Progenitor cell of endocrine pancreas (in vitro differentiated cells): ENCODE measurements around the gene SAMD4B. TPM values are rescaled to one million over a fixed set of nuclear protein-coding genes. Genes with fewer than 3 reads are reported as not detected.
"Not testable (repeated sequence)": the region's sequence is repeated elsewhere in the genome, so short reads cannot be mapped to it uniquely, and the experiment has no call there.

Experiments used
- DNase-seq: peaks from one replicate; pipeline ENCODE4 v3.0.0; 2021; ENCODE audit warnings: low spot score; ENCODE audit not compliant: unreplicated experiment
- H3K27ac Mint-ChIP-seq: 2 replicates; pipeline ENCODE4 v1.8.0; 2021; ENCODE audit warnings: mild to moderate bottlenecking, moderate library complexity, mixed read lengths
- H3K27me3 Mint-ChIP-seq: 2 replicates; pipeline ENCODE4 v1.8.0; 2021; ENCODE audit warnings: mixed read lengths
- H3K36me3 Mint-ChIP-seq: 2 replicates; pipeline ENCODE4 v1.8.0; 2022; ENCODE audit warnings: mixed read lengths; ENCODE audit not compliant: insufficient read depth
- H3K4me1 Mint-ChIP-seq: 2 replicates; pipeline ENCODE4 v1.8.0; 2021; ENCODE audit warnings: low read depth, mixed read lengths
- H3K4me3 Mint-ChIP-seq: 2 replicates; pipeline ENCODE4 v1.8.0; 2021; ENCODE audit warnings: low read depth, mild to moderate bottlenecking, moderate library complexity, mixed read lengths
- H3K9me3 Mint-ChIP-seq: 2 replicates; pipeline ENCODE4 v1.8.0; 2021; ENCODE audit warnings: low read depth, mixed read lengths
- total RNA-seq: library from RNA; stranded (reverse); gene quantifications from 2 replicates; pipeline ENCODE4 v1.2.1, GENCODE V29; 2021
- TF ChIP-seq, protein P1 (sequence below): fragments of 200-600 bp; sonication (generic); IDR thresholded peaks from one replicate; pipeline ENCODE4 v1.5.0; 2021; ENCODE audit warnings: antibody characterized with exemption, mild to moderate bottlenecking; ENCODE audit not compliant: unreplicated experiment

Gene SAMD4B
- total RNA-seq, 1 donor from 2014 or later: 152 TPM

DNA sequence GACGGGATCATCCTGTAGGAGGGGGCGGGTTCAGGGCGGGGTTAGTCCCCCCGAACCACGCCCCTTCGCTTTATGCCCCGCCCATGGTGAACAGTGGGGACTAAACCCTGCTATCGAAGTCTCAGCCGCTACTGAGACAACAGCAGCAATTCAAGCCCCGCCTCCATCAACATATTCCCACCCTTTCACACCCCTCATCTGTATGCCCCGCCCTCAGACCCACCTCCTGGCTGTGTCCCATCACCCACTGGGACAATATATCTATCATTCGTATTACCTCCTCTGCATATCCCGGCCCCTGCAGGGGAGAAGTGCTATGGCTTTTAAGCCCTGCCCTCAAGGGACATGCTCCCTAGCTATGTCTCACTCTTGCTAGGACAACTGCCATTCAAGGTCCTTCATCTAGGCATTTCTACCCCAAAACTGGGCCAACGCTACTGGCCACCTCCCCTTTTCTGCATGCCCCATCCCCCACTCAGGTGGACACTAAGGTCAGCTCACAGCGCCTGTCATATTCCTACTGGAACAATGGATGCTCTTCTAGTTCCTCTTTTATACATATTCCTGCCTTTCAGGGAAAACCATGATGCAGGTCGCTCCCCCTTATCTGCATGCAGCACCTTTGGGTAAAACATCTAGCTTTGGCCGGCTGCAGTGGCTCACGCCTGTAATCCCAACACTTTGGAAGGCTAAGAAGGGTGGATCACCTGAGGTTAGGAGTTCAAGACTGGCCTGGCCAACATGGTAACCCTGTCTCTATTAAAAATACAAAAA is 33.5 kb upstream of the SAMD4B start:
- no peak overlapping the region for H3K4me3 Mint-ChIP-seq
- H3K27ac Mint-ChIP-seq: no peak overlapping the region
- DNase-seq: no peak
- peaks cover 7% of the 10 kb centered on the region for H3K4me1 Mint-ChIP-seq
- H3K9me3 Mint-ChIP-seq: no peaks in the 10 kb centered on the region
- TF ChIP-seq, protein P1, sequence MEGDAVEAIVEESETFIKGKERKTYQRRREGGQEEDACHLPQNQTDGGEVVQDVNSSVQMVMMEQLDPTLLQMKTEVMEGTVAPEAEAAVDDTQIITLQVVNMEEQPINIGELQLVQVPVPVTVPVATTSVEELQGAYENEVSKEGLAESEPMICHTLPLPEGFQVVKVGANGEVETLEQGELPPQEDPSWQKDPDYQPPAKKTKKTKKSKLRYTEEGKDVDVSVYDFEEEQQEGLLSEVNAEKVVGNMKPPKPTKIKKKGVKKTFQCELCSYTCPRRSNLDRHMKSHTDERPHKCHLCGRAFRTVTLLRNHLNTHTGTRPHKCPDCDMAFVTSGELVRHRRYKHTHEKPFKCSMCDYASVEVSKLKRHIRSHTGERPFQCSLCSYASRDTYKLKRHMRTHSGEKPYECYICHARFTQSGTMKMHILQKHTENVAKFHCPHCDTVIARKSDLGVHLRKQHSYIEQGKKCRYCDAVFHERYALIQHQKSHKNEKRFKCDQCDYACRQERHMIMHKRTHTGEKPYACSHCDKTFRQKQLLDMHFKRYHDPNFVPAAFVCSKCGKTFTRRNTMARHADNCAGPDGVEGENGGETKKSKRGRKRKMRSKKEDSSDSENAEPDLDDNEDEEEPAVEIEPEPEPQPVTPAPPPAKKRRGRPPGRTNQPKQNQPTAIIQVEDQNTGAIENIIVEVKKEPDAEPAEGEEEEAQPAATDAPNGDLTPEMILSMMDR: no peak
- peaks cover 9% of the 10 kb centered on the region for H3K36me3 Mint-ChIP-seq
- H3K27me3 Mint-ChIP-seq: peaks cover 49% of the 10 kb centered on the region

DNA sequence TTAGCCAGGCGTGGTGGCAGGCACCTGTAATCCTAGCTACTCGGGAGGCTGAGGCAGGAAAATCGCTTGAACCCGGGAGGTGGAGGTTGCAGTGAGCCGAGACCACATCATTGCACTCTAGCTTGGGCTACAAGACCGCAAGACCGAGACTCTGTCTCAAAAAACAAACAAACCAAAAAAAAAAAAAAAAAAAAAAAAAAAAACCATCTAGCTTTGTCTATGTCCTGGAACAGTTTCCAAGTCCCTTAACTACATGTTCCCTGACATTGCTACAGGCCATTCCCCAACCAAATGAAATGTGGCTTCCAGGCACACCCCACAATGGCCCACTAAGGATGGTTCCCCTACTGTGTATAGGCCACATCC is 32.9 kb upstream of the SAMD4B start:
- H3K27ac Mint-ChIP-seq, H3K9me3 Mint-ChIP-seq, DNase-seq, H3K4me3 Mint-ChIP-seq, H3K4me1 Mint-ChIP-seq, H3K36me3 Mint-ChIP-seq: not testable (repeated sequence)
- H3K27me3 Mint-ChIP-seq: peaks cover 47% of the 10 kb centered on the region

DNA sequence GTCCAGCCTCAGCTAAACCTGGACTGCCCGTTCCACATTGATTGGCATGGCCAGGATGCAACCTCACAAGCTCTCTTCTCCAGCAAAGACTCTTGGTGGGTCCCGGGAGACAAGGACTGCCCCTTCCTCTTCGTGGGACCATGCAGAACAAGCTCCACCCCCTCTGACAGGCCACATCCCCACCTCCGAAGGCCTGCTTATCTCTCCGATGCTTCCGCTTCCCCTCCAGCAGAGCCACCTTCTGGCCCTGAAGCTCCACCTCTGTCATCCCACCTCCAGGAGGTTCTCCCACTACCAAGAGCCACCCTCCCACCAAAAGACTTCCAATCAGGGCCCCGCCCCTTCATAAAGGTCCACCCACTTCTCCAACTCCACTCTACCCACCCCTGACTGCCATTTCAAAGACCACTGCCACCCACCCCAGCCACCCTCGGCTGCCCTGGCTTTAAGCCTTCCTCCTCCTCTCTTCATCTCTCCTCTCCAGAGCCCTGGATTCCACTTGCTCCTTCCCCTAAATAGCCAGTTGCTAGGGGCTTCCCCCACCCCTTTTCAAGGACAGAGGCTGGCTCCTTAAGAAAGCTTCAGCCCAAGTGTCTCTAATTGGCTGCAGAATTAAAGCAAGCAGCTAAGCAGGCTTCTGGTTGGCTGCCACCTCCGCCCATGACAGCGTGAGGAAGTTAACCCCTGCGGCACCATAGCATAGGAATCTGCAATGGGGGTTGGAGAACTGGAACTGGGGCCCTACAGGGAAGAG is 31.5 kb upstream of the SAMD4B start:
- Mint-ChIP-seq H3K4me1 (peaks cover 3% of the 10 kb centered on the region), H3K9me3 (no peaks in the 10 kb centered on the region), H3K27ac (no peak overlapping the region), H3K36me3 (peaks cover 9% of the 10 kb centered on the region), H3K27me3 (peaks cover 33% of the 10 kb centered on the region), H3K4me3 (no peak overlapping the region)
- TF ChIP-seq, protein P1: no peak
- DNase-seq: no peak

DNA sequence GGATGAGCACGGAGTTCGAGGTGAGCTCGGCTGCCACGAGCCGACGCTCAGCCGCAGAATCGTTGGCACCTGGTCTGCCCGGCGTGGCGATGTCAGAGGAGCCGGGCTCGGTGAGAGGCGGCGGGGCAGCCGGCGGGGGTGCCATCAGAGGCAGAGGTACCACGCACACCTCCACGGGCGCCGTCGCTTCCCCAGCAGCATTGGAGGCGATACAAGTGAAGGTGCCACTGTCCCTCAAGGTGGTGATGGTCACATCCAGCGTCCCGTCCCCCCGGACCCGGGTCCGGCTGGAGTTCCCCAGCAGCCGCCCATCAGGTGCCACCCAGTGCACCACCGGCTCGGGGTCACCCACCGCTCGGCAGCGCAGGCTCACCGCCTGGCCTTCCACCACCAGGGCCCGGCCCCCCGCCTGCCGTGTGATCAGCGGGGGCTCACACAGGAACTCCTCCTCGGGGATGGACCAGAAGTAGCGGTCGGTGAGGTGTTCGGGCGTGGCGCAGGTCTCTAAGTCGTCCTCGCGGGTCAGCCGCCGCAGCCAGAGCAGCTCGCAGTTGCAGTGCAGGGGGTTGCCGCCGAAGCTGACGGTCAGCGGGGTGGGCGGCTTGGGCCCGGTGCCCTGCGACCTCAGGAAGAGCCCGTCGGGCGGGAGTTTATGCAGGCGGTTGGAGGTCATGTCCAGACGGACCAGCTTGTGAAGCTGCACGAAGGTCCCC is 28.0 kb upstream of the SAMD4B start:
- Mint-ChIP-seq H3K9me3 (no peaks in the 10 kb centered on the region), H3K36me3 (peaks cover 11% of the 10 kb centered on the region), H3K4me3 (no peak overlapping the region), H3K27ac (no peak overlapping the region), H3K27me3 (peaks cover 25% of the 10 kb centered on the region), H3K4me1 (no peaks in the 10 kb centered on the region)
- DNase-seq: no peak
- TF ChIP-seq, protein P1: no peak

DNA sequence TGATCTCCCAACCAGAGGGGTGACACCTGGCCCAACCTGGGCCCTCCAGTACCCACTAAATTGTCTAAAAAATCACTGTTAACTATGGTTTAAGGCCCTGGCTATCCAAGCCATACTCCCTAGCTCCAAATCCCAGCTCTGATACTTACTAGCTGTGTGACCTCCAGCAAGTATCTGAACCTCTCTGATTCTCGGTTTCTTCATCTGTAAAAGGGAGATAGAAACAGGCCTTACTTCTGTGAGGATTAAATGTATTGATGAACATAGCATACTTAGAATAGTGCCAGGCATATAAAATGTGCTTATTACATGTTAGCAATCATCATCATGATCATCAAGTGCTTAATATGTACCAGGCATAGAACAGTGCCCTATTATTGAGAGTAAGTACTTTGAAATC is 26.3 kb upstream of the SAMD4B start:
- Mint-ChIP-seq H3K9me3 (no peaks in the 10 kb centered on the region), H3K27me3 (peaks cover 25% of the 10 kb centered on the region), H3K36me3 (peaks cover 11% of the 10 kb centered on the region), H3K4me1 (peaks cover 6% of the 10 kb centered on the region), H3K4me3 (no peak overlapping the region), H3K27ac (no peak overlapping the region)
- TF ChIP-seq, protein P1: no peak
- DNase-seq: no peak
